CD4-positive, alpha-beta T cell treated with Interleukin-2 at 100 ng/mL for 4 hours (primary cell): ENCODE results near the gene FAF1.

Experiments used
- DNase-seq: peaks from one replicate; pipeline ENCODE4 v3.0.0-alpha.2; 2020; ENCODE audit warnings: low spot score

The FAF1 gene

GRCh38 chr1:50631161-50631560 is 328.9 kb downstream of the FAF1 start:
- no peak for DNase-seq

- DNase-seq = no peak
Observed at GRCh38 chr1:50622259-50622658, 337.8 kb downstream of the FAF1 start.

GRCh38 chr1:50620680-50621329 is 339.3 kb downstream of the FAF1 start:
- DNase-seq = no peak

- DNase-seq = no peak
Observed at GRCh38 chr1:50615036-50615750, 344.9 kb downstream of the FAF1 start.

- no peak for DNase-seq
Observed at GRCh38 chr1:50611675-50612074, 348.4 kb downstream of the FAF1 start.

- no peak for DNase-seq
Observed at GRCh38 chr1:50610563-50610962, 349.5 kb downstream of the FAF1 start.

GRCh38 chr1:50609508-50609907 is 350.6 kb downstream of the FAF1 start:
- DNase-seq = no peak

GRCh38 chr1:50605186-50605875 is 354.7 kb downstream of the FAF1 start:
- no peak for DNase-seq

- DNase-seq = no peak
Observed at GRCh38 chr1:50604580-50604979, 355.5 kb downstream of the FAF1 start.

- DNase-seq = no peak
Observed at GRCh38 chr1:50603274-50604271, 356.5 kb downstream of the FAF1 start.

- no peak for DNase-seq
Observed at GRCh38 chr1:50599546-50599945, 360.5 kb downstream of the FAF1 start.

- DNase-seq = no peak
Observed at GRCh38 chr1:50595874-50596273, 364.2 kb downstream of the FAF1 start.

- DNase-seq = no peak
Observed at GRCh38 chr1:50593515-50593914, 366.6 kb downstream of the FAF1 start.

GRCh38 chr1:50591598-50591997 is 368.5 kb downstream of the FAF1 start:
- no peak for DNase-seq

GRCh38 chr1:50582346-50582745 is 377.7 kb downstream of the FAF1 start:
- DNase-seq = no peak

- no peak for DNase-seq
Observed at GRCh38 chr1:50570066-50570468, 390.0 kb downstream of the FAF1 start.

GRCh38 chr1:50568782-50569181 is 391.3 kb downstream of the FAF1 start:
- DNase-seq = no peak

GRCh38 chr1:50566405-50566804 is 393.7 kb downstream of the FAF1 start:
- DNase-seq = no peak

- no peak for DNase-seq
Observed at GRCh38 chr1:50564417-50564816, 395.6 kb downstream of the FAF1 start.

GRCh38 chr1:50562106-50562505 is 398.0 kb downstream of the FAF1 start:
- DNase-seq = no peak

- no peak for DNase-seq
Observed at GRCh38 chr1:50559421-50559820, 400.6 kb downstream of the FAF1 start.

GRCh38 chr1:50553921-50554320 is 406.1 kb downstream of the FAF1 start:
- DNase-seq = no peak
